CD8-positive, alpha-beta memory T cell (primary cell): ENCODE measurements around the gene LST1. TPM values are rescaled to one million over a fixed set of nuclear protein-coding genes. Genes with fewer than 3 reads are reported as not detected.

Source experiments
- CTCF ChIA-PET: fragments of 350-600 bp; sonication (Branson Sonifier 250); formaldehyde crosslinking; loops from one replicate; lab custom pipeline; 2021; ENCODE audit warnings: antibody characterized with exemption; lab: Charles Lee
- POLR2A ChIA-PET: fragments of 350-600 bp; sonication (Branson Sonifier 250); formaldehyde crosslinking; loops from one replicate; lab custom pipeline; 2021; ENCODE audit warnings: antibody characterized with exemption; lab: Charles Lee
- DNase-seq, 5 donors: peaks; one replicate each; pipeline versions ENCODE4 v3.0.0 to v3.0.0-alpha.2; 2020 to 2022; ENCODE audit warnings: mixed read lengths in 1 of 5
- H3K27ac ChIP-seq: one replicate; pipeline ENCODE4 v1.7.0; 2013; ENCODE audit warnings: low read depth, mild to moderate bottlenecking, low read length, moderate library complexity
- H3K27me3 ChIP-seq: 2 replicates; pipeline ENCODE4 v1.7.0; 2013; ENCODE audit warnings: low read length, mild to moderate bottlenecking; ENCODE audit not compliant: insufficient read depth, poor library complexity, severe bottlenecking
- H3K36me3 ChIP-seq: 2 replicates; pipeline ENCODE4 v1.7.0; 2013; ENCODE audit warnings: mild to moderate bottlenecking, low read length, moderate library complexity; ENCODE audit not compliant: insufficient read depth
- H3K4me1 ChIP-seq: 2 replicates; pipeline ENCODE4 v1.7.0; 2013; ENCODE audit warnings: mild to moderate bottlenecking, low read length, moderate library complexity; ENCODE audit not compliant: insufficient read depth
- H3K4me3 ChIP-seq: 2 replicates; pipeline ENCODE4 v1.7.0; 2013; ENCODE audit warnings: mild to moderate bottlenecking, low read length
- H3K9me3 ChIP-seq: 2 replicates; pipeline ENCODE4 v1.7.0; 2013; ENCODE audit warnings: mild to moderate bottlenecking, low read length
- H3K27ac Mint-ChIP-seq, 8 donors: one replicate each; pipeline ENCODE4 v1.8.0; 2020 to 2021; ENCODE audit warnings: mixed read lengths in 8 of 8, mild to moderate bottlenecking in 6 of 8, inconsistent platforms in 3 of 8, moderate library complexity in 3 of 8
- H3K27me3 Mint-ChIP-seq, 2 donors: one replicate each; pipeline ENCODE4 v1.8.0; 2020 to 2021; ENCODE audit warnings: mixed read lengths in 2 of 2, mild to moderate bottlenecking in 1 of 2, moderate library complexity in 1 of 2
- H3K36me3 Mint-ChIP-seq, 3 donors: one replicate each; pipeline ENCODE4 v1.8.0; 2020 to 2021; ENCODE audit warnings: mixed read lengths in 3 of 3, inconsistent platforms in 1 of 3, mild to moderate bottlenecking in 1 of 3
- H3K4me1 Mint-ChIP-seq, 3 donors: one replicate each; pipeline ENCODE4 v1.8.0; 2020 to 2021; ENCODE audit warnings: mixed read lengths in 3 of 3, inconsistent platforms in 1 of 3, mild to moderate bottlenecking in 1 of 3
- H3K4me3 Mint-ChIP-seq, 7 donors: one replicate each; pipeline ENCODE4 v1.8.0; 2020 to 2021; ENCODE audit warnings: mixed read lengths in 7 of 7, mild to moderate bottlenecking in 6 of 7, moderate library complexity in 4 of 7, inconsistent platforms in 2 of 7
- H3K9me3 Mint-ChIP-seq, 5 donors: one replicate each; pipeline ENCODE4 v1.8.0; 2020 to 2022; ENCODE audit warnings: mixed read lengths in 5 of 5, mild to moderate bottlenecking in 3 of 5, moderate library complexity in 2 of 5, inconsistent platforms in 1 of 5
- polyA plus RNA-seq: library from polyadenylated mRNA; unstranded; fragments of 300-500 nt; fragmentation: Illumina TruSeq; gene quantifications from one replicate; pipeline ENCODE4 v1.2.3, GENCODE V29; 2021
- total RNA-seq, 2 experiments: library from RNA; stranded (reverse); gene quantifications; one replicate each; pipeline ENCODE4 v1.2.3, GENCODE V29; 2021

LST1 gene
- total and polyA plus RNA-seq, 3 experiments from 2014 or later = 22.0 to 49.6 (median 22.4) TPM

DNA sequence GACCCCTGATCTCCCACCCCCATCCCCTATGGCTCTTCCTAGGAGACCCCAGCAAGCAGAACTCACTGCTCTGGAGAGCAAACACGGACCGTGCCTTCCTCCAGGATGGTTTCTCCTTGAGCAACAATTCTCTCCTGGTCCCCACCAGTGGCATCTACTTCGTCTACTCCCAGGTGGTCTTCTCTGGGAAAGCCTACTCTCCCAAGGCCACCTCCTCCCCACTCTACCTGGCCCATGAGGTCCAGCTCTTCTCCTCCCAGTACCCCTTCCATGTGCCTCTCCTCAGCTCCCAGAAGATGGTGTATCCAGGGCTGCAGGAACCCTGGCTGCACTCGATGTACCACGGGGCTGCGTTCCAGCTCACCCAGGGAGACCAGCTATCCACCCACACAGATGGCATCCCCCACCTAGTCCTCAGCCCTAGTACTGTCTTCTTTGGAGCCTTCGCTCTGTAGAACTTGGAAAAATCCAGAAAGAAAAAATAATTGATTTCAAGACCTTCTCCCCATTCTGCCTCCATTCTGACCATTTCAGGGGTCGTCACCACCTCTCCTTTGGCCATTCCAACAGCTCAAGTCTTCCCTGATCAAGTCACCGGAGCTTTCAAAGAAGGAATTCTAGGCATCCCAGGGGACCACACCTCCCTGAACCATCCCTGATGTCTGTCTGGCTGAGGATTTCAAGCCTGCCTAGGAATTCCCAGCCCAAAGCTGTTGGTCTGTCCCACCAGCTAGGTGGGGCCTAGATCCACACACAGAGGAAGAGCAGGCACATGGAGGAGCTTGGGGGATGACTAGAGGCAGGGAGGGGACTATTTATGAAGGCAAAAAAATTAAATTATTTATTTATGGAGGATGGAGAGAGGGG is 12.6 kb upstream of the LST1 start:
- POLR2A ChIA-PET = interaction anchor here (0.7 to 2.2 kb wide), 6 partner anchors 14 to 45 kb away, joined by 3 to 8 read pairs (median 4); partner anchors contain the start of genes NCR3 and NFKBIL1
- H3K36me3 Mint-ChIP-seq = peaks cover 4 to 34% (median 10%) of the 10 kb centered on the region in 3 donors

DNA sequence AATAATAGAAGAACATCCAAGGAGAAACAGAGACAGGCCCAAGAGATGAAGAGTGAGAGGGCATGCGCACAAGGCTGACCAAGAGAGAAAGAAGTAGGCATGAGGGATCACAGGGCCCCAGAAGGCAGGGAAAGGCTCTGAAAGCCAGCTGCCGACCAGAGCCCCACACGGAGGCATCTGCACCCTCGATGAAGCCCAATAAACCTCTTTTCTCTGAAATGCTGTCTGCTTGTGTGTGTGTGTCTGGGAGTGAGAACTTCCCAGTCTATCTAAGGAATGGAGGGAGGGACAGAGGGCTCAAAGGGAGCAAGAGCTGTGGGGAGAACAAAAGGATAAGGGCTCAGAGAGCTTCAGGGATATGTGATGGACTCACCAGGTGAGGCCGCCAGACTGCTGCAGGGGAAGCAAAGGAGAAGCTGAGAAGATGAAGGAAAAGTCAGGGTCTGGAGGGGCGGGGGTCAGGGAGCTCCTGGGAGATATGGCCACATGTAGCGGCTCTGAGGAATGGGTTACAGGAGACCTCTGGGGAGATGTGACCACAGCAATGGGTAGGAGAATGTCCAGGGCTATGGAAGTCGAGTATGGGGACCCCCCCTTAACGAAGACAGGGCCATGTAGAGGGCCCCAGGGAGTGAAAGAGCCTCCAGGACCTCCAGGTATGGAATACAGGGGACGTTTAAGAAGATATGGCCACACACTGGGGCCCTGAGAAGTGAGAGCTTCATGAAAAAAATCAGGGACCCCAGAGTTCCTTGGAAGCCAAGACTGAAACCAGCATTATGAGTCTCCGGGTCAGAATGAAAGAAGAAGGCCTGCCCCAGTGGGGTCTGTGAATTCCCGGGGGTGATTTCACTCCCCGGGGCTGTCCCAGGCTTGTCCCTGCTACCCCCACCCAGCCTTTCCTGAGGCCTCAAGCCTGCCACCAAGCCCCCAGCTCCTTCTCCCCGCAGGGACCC is 11.7 kb upstream of the LST1 start:
- H3K4me1 ChIP-seq = peaks cover 89% of the 10 kb centered on the region
- H3K4me3 Mint-ChIP-seq = peak overlapping the region; percentile 98 to 100 (median 100)
- H3K4me1 Mint-ChIP-seq = peaks cover 89 to 98% (median 98%) of the 10 kb centered on the region in 3 donors
- H3K27ac Mint-ChIP-seq = peak overlapping the region; percentile 92 to 100 (median 100)
- peaks cover 5% of the 10 kb centered on the region for H3K36me3 ChIP-seq
- POLR2A ChIA-PET = interaction anchor here (0.6 to 2.2 kb wide), 8 partner anchors 15 to 33 kb away, joined by 3 to 13 read pairs (median 4); partner anchors contain the start of genes DDX39B and NCR3
- H3K27ac ChIP-seq = peak overlapping the region; percentile 60
- no peaks in the 10 kb centered on the region for H3K27me3 ChIP-seq
- H3K27me3 Mint-ChIP-seq = peaks cover 0 to 1% of the 10 kb centered on the region in 2 donors
- H3K9me3 Mint-ChIP-seq = peaks cover 0 to 2% (median 0%) of the 10 kb centered on the region in 5 donors
- CTCF ChIA-PET = interaction anchor here (1.5 to 19.7 kb wide), 3 partner anchors 18 to 80 kb away, joined by 5 to 692 read pairs (median 576); partner anchors contain the start of genes ATP6V1G2, DDX39B, LST1 and LTA
- DNase-seq = no peak
- H3K9me3 ChIP-seq = no peaks in the 10 kb centered on the region
- peak overlapping the region; percentile 82 for H3K4me3 ChIP-seq
- peaks cover 7 to 39% (median 10%) of the 10 kb centered on the region in 3 donors for H3K36me3 Mint-ChIP-seq

More for the DNA sequence above, 12.6 kb upstream of the LST1 start:
- H3K27ac ChIP-seq = peak overlapping the region; percentile 32
- H3K4me3 Mint-ChIP-seq = peak overlapping the region; percentile 98 to 100 (median 100)
- H3K9me3 ChIP-seq = no peaks in the 10 kb centered on the region
- DNase-seq = no peak
- peaks cover 0 to 2% (median 0%) of the 10 kb centered on the region in 5 donors for H3K9me3 Mint-ChIP-seq
- H3K4me1 ChIP-seq = peaks cover 90% of the 10 kb centered on the region
- H3K4me3 ChIP-seq = no peak overlapping the region
- peaks cover 5% of the 10 kb centered on the region for H3K36me3 ChIP-seq
- H3K27me3 ChIP-seq = no peaks in the 10 kb centered on the region
- CTCF ChIA-PET = interaction anchor here (1.5 to 19.7 kb wide), 3 partner anchors 17 to 79 kb away, joined by 5 to 692 read pairs (median 576); partner anchors contain the start of genes ATP6V1G2, DDX39B, LST1 and LTA
- peaks cover 88 to 98% (median 98%) of the 10 kb centered on the region in 3 donors for H3K4me1 Mint-ChIP-seq
- peak overlapping the region; percentile 97 to 100 (median 100) for H3K27ac Mint-ChIP-seq
- peaks cover 0 to 1% of the 10 kb centered on the region in 2 donors for H3K27me3 Mint-ChIP-seq

DNA sequence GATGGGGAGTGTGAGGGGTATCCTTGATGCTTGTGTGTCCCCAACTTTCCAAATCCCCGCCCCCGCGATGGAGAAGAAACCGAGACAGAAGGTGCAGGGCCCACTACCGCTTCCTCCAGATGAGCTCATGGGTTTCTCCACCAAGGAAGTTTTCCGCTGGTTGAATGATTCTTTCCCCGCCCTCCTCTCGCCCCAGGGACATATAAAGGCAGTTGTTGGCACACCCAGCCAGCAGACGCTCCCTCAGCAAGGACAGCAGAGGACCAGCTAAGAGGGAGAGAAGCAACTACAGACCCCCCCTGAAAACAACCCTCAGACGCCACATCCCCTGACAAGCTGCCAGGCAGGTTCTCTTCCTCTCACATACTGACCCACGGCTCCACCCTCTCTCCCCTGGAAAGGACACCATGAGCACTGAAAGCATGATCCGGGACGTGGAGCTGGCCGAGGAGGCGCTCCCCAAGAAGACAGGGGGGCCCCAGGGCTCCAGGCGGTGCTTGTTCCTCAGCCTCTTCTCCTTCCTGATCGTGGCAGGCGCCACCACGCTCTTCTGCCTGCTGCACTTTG is 10.7 kb upstream of the LST1 start, which contains the start of gene TNF:
TNF (plus strand) TSS at position 231 of the 567 bp plus-strand sequence; CDS start at position 408, 177 bp downstream.
- H3K4me3 Mint-ChIP-seq = peak within 1 kb of the TSS; percentile 98 to 100 (median 100)
- H3K36me3 Mint-ChIP-seq = peaks cover 9 to 42% (median 10%) of the 10 kb centered on the region in 3 donors
- peaks cover 0 to 1% of the 10 kb centered on the region in 2 donors for H3K27me3 Mint-ChIP-seq
- H3K9me3 ChIP-seq = no peaks in the 10 kb centered on the region
- no peaks in the 10 kb centered on the region for H3K27me3 ChIP-seq
- ChIA-PET CTCF (interaction anchor here (17.7 to 19.7 kb wide), 2 partner anchors 17 to 19 kb away, joined by 576 to 692 read pairs; partner anchors contain the start of genes ATP6V1G2, DDX39B, LST1 and LTA), POLR2A (interaction anchor here (0.6 to 2.2 kb wide), 7 partner anchors 12 to 34 kb away, joined by 3 to 13 read pairs (median 4); partner anchors contain the start of gene DDX39B)
- DNase-seq = peak in 4 of 5 donors; percentile 64 to 79 (median 72)
- peaks cover 89% of the 10 kb centered on the region for H3K4me1 ChIP-seq
- H3K36me3 ChIP-seq = peaks cover 5% of the 10 kb centered on the region
- H3K4me1 Mint-ChIP-seq = peaks cover 89 to 98% (median 98%) of the 10 kb centered on the region in 3 donors
- H3K4me3 ChIP-seq = peak within 1 kb of the TSS; percentile 82
- peak within 1 kb of the TSS; percentile 92 to 100 (median 100) for H3K27ac Mint-ChIP-seq
- peaks cover 0 to 2% (median 0%) of the 10 kb centered on the region in 5 donors for H3K9me3 Mint-ChIP-seq
- H3K27ac ChIP-seq = peak within 1 kb of the TSS; percentile 60

DNA sequence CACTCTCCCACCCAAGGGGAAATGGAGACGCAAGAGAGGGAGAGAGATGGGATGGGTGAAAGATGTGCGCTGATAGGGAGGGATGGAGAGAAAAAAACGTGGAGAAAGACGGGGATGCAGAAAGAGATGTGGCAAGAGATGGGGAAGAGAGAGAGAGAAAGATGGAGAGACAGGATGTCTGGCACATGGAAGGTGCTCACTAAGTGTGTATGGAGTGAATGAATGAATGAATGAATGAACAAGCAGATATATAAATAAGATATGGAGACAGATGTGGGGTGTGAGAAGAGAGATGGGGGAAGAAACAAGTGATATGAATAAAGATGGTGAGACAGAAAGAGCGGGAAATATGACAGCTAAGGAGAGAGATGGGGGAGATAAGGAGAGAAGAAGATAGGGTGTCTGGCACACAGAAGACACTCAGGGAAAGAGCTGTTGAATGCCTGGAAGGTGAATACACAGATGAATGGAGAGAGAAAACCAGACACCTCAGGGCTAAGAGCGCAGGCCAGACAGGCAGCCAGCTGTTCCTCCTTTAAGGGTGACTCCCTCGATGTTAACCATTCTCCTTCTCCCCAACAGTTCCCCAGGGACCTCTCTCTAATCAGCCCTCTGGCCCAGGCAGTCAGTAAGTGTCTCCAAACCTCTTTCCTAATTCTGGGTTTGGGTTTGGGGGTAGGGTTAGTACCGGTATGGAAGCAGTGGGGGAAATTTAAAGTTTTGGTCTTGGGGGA is 10.0 kb upstream of the LST1 start:
- Histone ChIP-seq H3K4me3 (peak overlapping the region; percentile 82), H3K36me3 (peaks cover 5% of the 10 kb centered on the region), H3K4me1 (peaks cover 85% of the 10 kb centered on the region), H3K9me3 (no peaks in the 10 kb centered on the region), H3K27me3 (no peaks in the 10 kb centered on the region), H3K27ac (peak overlapping the region; percentile 60)
- CTCF ChIA-PET = interaction anchor here (0.8 to 19.7 kb wide), 3 partner anchors 16 to 254 kb away, joined by 7 to 692 read pairs (median 576); partner anchors contain the start of genes ATP6V1G2, DDX39B, LST1 and LTA
- peaks cover 0 to 1% of the 10 kb centered on the region in 2 donors for H3K27me3 Mint-ChIP-seq
- DNase-seq = no peak
- peaks cover 0 to 2% (median 0%) of the 10 kb centered on the region in 5 donors for H3K9me3 Mint-ChIP-seq
- peaks cover 12 to 49% (median 13%) of the 10 kb centered on the region in 3 donors for H3K36me3 Mint-ChIP-seq
- POLR2A ChIA-PET = interaction anchor here (0.6 to 7.6 kb wide), 11 partner anchors 10 to 250 kb away, joined by 3 to 42 read pairs (median 5); partner anchors contain the start of gene LST1
- H3K27ac Mint-ChIP-seq = peak overlapping the region; percentile 92 to 100 (median 100)
- peak overlapping the region; percentile 98 to 100 (median 100) for H3K4me3 Mint-ChIP-seq
- peaks cover 87 to 95% (median 93%) of the 10 kb centered on the region in 3 donors for H3K4me1 Mint-ChIP-seq

DNA sequence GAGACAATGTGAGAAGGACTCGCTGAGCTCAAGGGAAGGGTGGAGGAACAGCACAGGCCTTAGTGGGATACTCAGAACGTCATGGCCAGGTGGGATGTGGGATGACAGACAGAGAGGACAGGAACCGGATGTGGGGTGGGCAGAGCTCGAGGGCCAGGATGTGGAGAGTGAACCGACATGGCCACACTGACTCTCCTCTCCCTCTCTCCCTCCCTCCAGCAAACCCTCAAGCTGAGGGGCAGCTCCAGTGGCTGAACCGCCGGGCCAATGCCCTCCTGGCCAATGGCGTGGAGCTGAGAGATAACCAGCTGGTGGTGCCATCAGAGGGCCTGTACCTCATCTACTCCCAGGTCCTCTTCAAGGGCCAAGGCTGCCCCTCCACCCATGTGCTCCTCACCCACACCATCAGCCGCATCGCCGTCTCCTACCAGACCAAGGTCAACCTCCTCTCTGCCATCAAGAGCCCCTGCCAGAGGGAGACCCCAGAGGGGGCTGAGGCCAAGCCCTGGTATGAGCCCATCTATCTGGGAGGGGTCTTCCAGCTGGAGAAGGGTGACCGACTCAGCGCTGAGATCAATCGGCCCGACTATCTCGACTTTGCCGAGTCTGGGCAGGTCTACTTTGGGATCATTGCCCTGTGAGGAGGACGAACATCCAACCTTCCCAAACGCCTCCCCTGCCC is 9.0 kb upstream of the LST1 start:
- Histone ChIP-seq H3K36me3 (peaks cover 5% of the 10 kb centered on the region), H3K4me1 (peaks cover 76% of the 10 kb centered on the region), H3K27ac (peak overlapping the region; percentile 60), H3K9me3 (no peaks in the 10 kb centered on the region), H3K27me3 (no peaks in the 10 kb centered on the region), H3K4me3 (peak overlapping the region; percentile 82)
- Mint-ChIP-seq H3K4me3 (peak overlapping the region; percentile 98 to 100 (median 100)), H3K4me1 (peaks cover 82 to 90% (median 84%) of the 10 kb centered on the region in 3 donors), H3K36me3 (peaks cover 14 to 55% (median 16%) of the 10 kb centered on the region in 3 donors), H3K9me3 (peaks cover 0 to 2% (median 0%) of the 10 kb centered on the region in 5 donors), H3K27ac (peak overlapping the region; percentile 92 to 100 (median 100)), H3K27me3 (peaks cover 0 to 1% of the 10 kb centered on the region in 2 donors)
- ChIA-PET POLR2A (interaction anchor here (0.6 to 7.6 kb wide), 16 partner anchors 9 to 325 kb away, joined by 3 to 42 read pairs (median 4); partner anchors contain the start of genes LST1, MPIG6B and NCR3), CTCF (interaction anchor here (0.8 to 19.7 kb wide), 4 partner anchors 15 to 253 kb away, joined by 6 to 692 read pairs (median 292); partner anchors contain the start of genes ATP6V1G2, DDX39B, LST1 and LTA)
- DNase-seq = peak in 4 of 5 donors; percentile 45 to 69 (median 59)
